NT2/D1 (cell line): ENCODE data around the gene KMT2B.

Experiments
- DNase-seq: peaks from one replicate; pipeline ENCODE4 v3.0.0-alpha.2; 2011; ENCODE audit warnings: low read depth, low spot score
- H3K27me3 ChIP-seq: 2 replicates; pipeline ENCODE4 v1.6.0; 2011; ENCODE audit warnings: mild to moderate bottlenecking; ENCODE audit not compliant: insufficient read length, insufficient read depth
- H3K36me3 ChIP-seq: 2 replicates; pipeline ENCODE4 v1.6.1; 2011; ENCODE audit warnings: mild to moderate bottlenecking, low read length, mixed read lengths; ENCODE audit not compliant: insufficient read depth, insufficient read length
- H3K4me1 ChIP-seq: 2 replicates; pipeline ENCODE4 v1.5.1; 2011; ENCODE audit not compliant: insufficient read depth, insufficient read length
- H3K4me3 ChIP-seq: 2 replicates; pipeline ENCODE4 v1.5.1; 2011; ENCODE audit warnings: low read depth; ENCODE audit not compliant: insufficient read length
- H3K9ac ChIP-seq: 2 replicates; pipeline ENCODE4 v1.6.0; 2011; ENCODE audit warnings: low read depth; ENCODE audit not compliant: insufficient read length
- H3K9me3 ChIP-seq: 2 replicates; pipeline ENCODE4 v1.5.1; 2011; ENCODE audit warnings: mild to moderate bottlenecking, low read length; ENCODE audit not compliant: insufficient read depth
- SUZ12 ChIP-seq: IDR thresholded peaks from 2 replicates; pipeline ENCODE4 v1.6.1; 2011; ENCODE audit not compliant: insufficient read length, insufficient read depth; ENCODE audit errors: extremely low read depth
- YY1 ChIP-seq: IDR thresholded peaks from 2 replicates; pipeline ENCODE4 v1.6.1; 2011; ENCODE audit not compliant: insufficient read length, insufficient read depth
- ZNF274 ChIP-seq: IDR thresholded peaks from 2 replicates; pipeline ENCODE4 v1.6.1; 2011; ENCODE audit warnings: mild to moderate bottlenecking, low read depth, low read length

Gene KMT2B

GRCh38 chr19:35751839-35752745 is 34.3 kb downstream of the KMT2B start:
- H3K27me3 ChIP-seq, result no peaks in the 10 kb centered on the region
- H3K4me3 ChIP-seq, result no peak overlapping the region
- peaks cover 31% of the 10 kb centered on the region for H3K36me3 ChIP-seq
- no peak for DNase-seq
- H3K9ac ChIP-seq, result no peak overlapping the region
- no peaks in the 10 kb centered on the region for H3K9me3 ChIP-seq
- no peaks in the 10 kb centered on the region for H3K4me1 ChIP-seq
- TF ChIP-seq ZNF274, result no peak
- TF ChIP-seq SUZ12, result no peak
- no peak for TF ChIP-seq YY1

GRCh38 chr19:35752746-35753350 is 35.0 kb downstream of the KMT2B start:
- H3K9ac ChIP-seq, result no peak overlapping the region
- H3K27me3 ChIP-seq, result no peaks in the 10 kb centered on the region
- no peak for TF ChIP-seq SUZ12
- TF ChIP-seq ZNF274, result no peak
- no peak for TF ChIP-seq YY1
- no peaks in the 10 kb centered on the region for H3K9me3 ChIP-seq
- no peak for DNase-seq
- no peaks in the 10 kb centered on the region for H3K4me1 ChIP-seq
- H3K36me3 ChIP-seq, result peaks cover 31% of the 10 kb centered on the region
- no peak overlapping the region for H3K4me3 ChIP-seq

- H3K27me3 ChIP-seq, result no peaks in the 10 kb centered on the region
- no peaks in the 10 kb centered on the region for H3K4me1 ChIP-seq
- H3K9ac ChIP-seq, result no peak overlapping the region
- TF ChIP-seq ZNF274 (no peak), YY1 (no peak), SUZ12 (no peak)
- no peaks in the 10 kb centered on the region for H3K9me3 ChIP-seq
- peaks cover 31% of the 10 kb centered on the region for H3K36me3 ChIP-seq
- no peak for DNase-seq
- H3K4me3 ChIP-seq, result no peak overlapping the region
These were observed 36.0 kb downstream of the KMT2B start for GRCh38 chr19:35753634-35754369.

GRCh38 chr19:35754370-35755130 is 36.7 kb downstream of the KMT2B start:
- H3K9ac ChIP-seq, result no peak overlapping the region
- H3K9me3 ChIP-seq, result no peaks in the 10 kb centered on the region
- peaks cover 2% of the 10 kb centered on the region for H3K4me1 ChIP-seq
- H3K27me3 ChIP-seq, result no peaks in the 10 kb centered on the region
- TF ChIP-seq YY1 (no peak), ZNF274 (no peak), SUZ12 (no peak)
- peaks cover 37% of the 10 kb centered on the region for H3K36me3 ChIP-seq
- no peak for DNase-seq
- no peak overlapping the region for H3K4me3 ChIP-seq

- Histone ChIP-seq H3K4me3 (no peak overlapping the region), H3K27me3 (no peaks in the 10 kb centered on the region), H3K36me3 (peaks cover 42% of the 10 kb centered on the region), H3K4me1 (peaks cover 4% of the 10 kb centered on the region), H3K9me3 (no peaks in the 10 kb centered on the region), H3K9ac (no peak overlapping the region)
- DNase-seq, result no peak
- no peak for TF ChIP-seq ZNF274
- TF ChIP-seq YY1, result no peak
- TF ChIP-seq SUZ12, result no peak
These were observed 37.3 kb downstream of the KMT2B start for GRCh38 chr19:35755131-35755549.

- Histone ChIP-seq H3K9ac (peak overlapping the region; percentile 10), H3K9me3 (no peaks in the 10 kb centered on the region), H3K4me3 (no peak overlapping the region), H3K4me1 (peaks cover 4% of the 10 kb centered on the region), H3K36me3 (peaks cover 49% of the 10 kb centered on the region), H3K27me3 (no peaks in the 10 kb centered on the region)
- no peak for TF ChIP-seq SUZ12
- no peak for TF ChIP-seq ZNF274
- no peak for TF ChIP-seq YY1
- no peak for DNase-seq
These were observed 38.0 kb downstream of the KMT2B start for GRCh38 chr19:35755550-35756376.
